GM21367 (cell line): ENCODE measurements around the gene NAA20.

Experiments
- ATAC-seq: cut with Tn5 transposase; IDR thresholded peaks from one replicate; pipeline ENCODE4 v1.9.1; 2021; ENCODE audit not compliant: unreplicated experiment

The NAA20 gene

DNA sequence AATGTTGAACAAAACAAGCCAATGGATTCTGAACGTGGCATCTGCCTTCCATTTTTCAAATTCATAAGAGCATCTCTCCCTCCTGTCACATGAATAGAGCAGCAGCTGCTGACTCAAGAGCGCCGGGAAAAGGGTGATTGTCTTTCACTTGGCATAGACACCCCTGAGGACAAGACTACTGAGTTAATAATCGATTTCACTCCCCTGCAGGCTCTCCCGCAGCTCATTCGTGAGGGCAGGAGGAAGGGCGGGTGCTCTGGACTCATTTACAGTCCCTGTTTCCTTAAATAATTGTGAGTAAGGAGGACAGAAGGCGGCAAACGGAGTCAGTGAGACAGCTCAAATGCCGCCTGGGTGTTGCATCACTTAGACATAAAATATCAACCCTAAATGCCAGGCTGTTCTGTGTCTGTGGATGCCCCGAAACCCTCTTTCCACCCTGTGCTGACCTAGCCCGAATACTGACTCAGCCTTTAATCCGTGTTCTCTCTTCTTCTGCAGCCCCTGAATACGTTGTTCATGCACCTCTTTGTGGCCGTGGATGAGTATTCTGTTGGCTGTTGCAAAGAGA is 56.7 kb downstream of the NAA20 start:
- no peak for ATAC-seq

DNA sequence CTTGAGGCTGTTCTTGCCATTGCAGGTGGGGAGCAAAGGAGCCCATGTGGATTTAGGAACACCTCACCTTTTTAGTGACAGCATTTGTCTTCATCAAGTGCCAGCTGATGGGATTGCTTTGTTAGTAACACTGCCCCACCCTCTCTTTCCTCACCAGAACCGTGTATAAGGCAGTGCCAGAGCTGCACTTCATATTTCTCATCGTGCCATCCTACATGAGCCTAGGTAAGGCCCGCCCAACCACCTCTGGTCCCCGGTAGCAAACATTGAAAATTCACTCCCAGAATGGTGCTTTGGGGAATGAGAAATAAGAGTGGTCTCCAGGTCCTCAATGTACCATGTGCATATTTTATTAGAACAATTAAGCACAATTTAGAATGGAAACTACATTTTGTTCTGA is 57.9 kb downstream of the NAA20 start:
- ATAC-seq, result no peak

DNA sequence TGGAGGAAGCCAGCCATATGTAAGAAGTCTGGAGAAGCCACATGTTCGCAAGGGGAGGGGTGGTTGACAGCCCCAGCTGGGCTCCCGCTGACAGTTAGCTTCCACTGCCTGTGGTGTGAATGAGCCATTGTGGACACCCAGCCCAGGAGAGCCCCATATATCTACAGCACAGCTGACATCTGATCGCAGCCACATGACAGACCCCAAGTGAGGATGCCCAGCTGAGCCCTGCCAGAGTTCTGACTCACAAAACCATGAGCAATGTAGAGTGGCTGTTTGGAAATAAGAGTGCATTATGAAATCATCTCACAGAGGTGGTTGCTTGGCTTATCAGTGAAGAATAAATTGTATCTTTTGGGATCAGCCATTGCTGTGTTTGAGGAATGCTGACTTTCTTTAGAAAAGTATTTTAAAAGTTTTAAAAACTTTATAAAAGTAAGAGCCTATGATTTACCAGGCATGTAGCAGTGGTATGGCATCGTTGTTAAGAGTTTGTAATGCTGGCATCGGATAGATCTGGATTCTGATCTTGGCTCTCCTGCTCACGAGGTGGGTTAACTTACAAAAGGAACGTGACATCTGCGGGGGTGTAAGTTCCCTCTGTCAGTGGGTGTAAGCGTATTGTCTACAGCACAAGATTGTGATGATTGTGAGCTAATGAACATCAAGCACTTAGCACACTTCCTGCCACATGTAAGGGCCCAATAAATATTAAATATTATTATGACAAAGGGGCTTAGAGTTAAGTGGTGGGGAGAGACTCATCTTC is 59.3 kb downstream of the NAA20 start:
- no peak for ATAC-seq

DNA sequence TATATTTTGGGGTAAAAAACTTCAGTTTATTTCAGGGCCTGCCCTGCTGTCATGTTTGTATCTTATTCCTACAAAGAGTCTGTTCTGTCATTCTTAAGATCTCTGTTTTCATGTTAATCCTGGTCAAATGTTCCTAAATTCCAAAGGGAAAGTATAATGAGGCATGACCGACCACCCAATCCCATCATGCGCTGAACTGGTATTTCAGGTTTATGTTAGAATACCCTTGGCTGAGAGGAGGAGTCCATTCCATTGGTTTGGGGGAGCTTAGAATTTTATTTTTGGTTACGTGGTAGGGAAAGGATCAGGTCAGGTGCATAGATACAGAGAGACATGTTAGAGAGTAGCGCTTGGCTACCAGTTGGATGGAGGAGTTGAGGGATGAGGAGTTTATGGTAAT is 60.9 kb downstream of the NAA20 start:
- no peak for ATAC-seq

DNA sequence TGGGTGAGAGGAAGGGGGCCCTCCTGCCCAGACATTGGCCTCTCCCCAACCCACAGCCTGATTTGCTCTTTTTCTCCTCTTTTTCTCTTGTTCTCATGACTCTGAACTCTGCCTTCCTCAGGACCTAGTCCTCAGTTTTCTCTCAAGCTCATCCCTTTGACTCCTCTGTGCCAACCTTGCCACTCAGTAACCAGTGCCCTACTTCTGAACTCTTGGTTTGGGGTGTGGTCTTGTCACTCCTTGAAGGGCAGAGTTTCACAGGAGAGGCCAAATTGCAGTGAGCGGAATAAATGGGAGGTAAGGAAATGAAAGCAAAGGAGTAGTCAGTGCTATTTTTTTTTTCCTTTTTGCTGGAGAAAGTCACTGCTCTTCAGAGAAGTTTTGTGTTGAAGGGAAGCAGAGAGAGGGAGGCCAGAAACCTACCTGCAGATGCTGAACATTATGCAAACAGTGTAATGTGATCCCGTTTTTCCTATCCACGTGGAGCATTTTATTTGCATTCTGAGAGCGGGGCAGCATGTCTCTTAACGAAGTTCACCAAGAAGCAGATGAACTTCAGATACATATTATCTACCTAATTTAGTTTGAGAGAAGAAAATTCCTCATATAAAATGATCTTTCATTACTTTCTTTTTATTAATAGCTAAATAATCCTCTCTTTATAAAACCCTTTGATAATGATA is 62.1 kb downstream of the NAA20 start:
- ATAC-seq, result no peak
